ENCODE results near the gene TADA3.

TADA3 gene

DNA sequence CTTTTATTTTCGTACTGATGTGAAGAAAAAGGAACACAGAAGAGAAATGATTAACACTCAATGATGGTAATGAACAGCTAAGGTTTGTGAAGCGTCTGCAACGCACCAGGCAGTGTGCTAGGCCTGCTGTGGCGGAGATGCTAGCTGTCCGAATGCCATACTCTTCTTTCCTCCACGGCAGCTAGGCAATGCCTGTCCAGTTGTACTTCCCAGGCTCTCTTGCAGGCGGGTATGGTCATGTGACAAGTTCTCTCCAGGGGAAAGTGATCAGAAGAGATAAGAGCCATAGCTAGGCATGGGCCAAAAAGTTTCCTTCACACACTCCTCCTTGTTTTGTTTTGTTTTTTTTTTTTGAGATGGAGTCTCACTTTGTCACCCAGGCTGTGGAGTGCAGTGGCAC lies 6.7 kb downstream of the TADA3 start:
- TF ChIP-seq, protein P1, sequence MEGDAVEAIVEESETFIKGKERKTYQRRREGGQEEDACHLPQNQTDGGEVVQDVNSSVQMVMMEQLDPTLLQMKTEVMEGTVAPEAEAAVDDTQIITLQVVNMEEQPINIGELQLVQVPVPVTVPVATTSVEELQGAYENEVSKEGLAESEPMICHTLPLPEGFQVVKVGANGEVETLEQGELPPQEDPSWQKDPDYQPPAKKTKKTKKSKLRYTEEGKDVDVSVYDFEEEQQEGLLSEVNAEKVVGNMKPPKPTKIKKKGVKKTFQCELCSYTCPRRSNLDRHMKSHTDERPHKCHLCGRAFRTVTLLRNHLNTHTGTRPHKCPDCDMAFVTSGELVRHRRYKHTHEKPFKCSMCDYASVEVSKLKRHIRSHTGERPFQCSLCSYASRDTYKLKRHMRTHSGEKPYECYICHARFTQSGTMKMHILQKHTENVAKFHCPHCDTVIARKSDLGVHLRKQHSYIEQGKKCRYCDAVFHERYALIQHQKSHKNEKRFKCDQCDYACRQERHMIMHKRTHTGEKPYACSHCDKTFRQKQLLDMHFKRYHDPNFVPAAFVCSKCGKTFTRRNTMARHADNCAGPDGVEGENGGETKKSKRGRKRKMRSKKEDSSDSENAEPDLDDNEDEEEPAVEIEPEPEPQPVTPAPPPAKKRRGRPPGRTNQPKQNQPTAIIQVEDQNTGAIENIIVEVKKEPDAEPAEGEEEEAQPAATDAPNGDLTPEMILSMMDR (IDR thresholded peaks at IDR 0.05; ENCODE audit: control insufficient read depth, extremely low read depth, insufficient read depth), result no peak
- no peak for DNase-seq (ENCODE audit: low read depth)
- H3K4me3 ChIP-seq (ENCODE audit: low read depth, low read length), result no peak overlapping the region

DNA sequence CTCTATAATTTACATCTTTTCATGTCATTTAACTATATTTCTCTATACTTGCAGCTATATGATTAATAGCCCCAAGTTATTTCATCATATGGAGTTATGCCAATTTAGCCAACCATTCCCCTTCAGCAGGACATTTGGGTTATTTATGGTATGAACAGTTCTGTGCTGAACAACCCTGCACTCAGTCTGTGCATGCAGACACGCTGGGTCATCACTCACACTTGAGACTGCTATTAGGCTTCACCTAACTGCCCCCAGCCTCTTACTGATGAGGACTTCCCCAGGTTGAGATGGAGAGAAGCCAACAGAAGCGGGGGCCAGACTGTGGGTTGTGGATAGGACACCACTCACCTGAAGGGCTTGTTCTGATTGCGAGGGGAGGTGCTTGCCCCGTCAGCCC lies 7.3 kb downstream of the TADA3 start:
- H3K4me3 ChIP-seq (ENCODE audit: low read depth, low read length), result no peak overlapping the region
- DNase-seq (ENCODE audit: low read depth), result no peak
- TF ChIP-seq, protein P1 (IDR thresholded peaks at IDR 0.05; ENCODE audit: control insufficient read depth, extremely low read depth, insufficient read depth), result no peak

DNA sequence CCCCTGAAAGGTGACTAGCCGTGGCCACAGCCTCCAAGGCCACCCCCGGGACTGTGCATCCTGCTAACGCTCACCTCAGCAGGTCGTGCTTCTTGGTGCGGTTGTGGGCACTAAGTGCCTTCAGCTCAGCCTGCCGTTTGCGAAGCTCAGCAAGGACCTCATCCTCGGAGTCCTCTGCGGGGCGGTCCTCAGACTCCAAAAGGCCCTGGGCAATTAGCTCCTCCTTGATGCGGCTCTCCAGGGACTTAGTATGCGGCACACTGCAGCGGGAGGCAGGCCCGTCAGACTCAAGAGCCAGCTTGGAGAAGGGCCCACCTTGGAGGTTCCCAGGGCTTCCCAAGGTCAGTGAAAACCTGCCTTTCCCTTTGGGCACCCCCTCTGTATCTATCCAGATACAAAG lies 8.3 kb downstream of the TADA3 start:
- DNase-seq (ENCODE audit: low read depth), result no peak
- TF ChIP-seq, protein P1 (IDR thresholded peaks at IDR 0.05; ENCODE audit: control insufficient read depth, extremely low read depth, insufficient read depth), result no peak
- no peak overlapping the region for H3K4me3 ChIP-seq (ENCODE audit: low read depth, low read length)

DNA sequence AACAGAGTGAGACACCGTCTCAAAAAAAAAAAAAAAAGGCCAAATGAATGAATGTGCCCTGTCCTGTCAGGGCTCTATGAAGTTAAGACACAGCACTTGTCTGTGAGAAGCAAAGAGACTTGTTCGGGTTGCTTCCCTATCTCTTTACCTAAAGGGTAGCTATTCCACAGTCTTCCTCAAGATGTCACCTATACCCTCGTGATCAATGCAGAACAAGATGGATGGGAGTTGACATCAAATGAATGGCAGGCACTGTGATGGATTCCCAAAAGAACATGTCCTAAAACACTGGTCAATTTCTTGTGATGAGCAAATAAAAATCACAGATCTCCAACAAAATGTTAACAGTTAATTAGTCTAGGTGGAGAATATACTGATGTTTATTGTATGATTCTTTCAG lies 9.5 kb downstream of the TADA3 start:
- no peak for DNase-seq (ENCODE audit: low read depth)
- no peak overlapping the region for H3K4me3 ChIP-seq (ENCODE audit: low read depth, low read length)
- TF ChIP-seq, protein P1 (IDR thresholded peaks at IDR 0.05; ENCODE audit: control insufficient read depth, extremely low read depth, insufficient read depth), result peak; percentile 49

DNA sequence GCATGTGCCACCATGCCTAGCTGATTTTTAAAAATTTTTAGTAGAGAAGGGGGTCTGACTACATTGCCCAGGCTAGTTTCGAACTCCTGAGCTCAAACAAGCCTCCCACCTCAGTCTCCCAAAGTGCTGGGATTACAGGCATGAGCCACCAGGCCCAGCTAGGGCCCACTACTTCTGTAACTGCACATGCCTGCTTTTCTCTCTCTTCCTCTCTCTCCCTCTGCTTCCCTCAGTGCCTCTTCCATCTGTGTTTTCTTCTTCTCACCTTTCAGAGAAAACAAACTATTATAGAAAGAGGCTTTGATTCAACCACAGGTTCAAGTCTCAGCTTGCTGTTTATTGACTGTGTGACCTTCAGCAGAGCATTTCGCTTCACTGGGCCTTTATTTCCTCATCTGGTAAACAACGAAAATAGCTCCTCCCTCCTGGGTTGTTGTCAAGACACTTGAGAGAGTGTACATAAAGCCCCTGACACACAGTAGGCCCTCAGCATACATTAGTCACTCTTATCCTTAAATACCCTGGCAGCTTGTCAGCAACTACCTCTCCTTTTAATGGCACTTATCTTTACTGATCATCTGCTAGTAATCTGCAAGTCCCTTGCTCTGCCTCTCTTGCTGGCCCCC lies 10.2 kb downstream of the TADA3 start:
- TF ChIP-seq, protein P1 (IDR thresholded peaks at IDR 0.05; ENCODE audit: control insufficient read depth, extremely low read depth, insufficient read depth), result no peak
- H3K4me3 ChIP-seq (ENCODE audit: low read depth, low read length), result no peak overlapping the region
- DNase-seq (ENCODE audit: low read depth), result no peak

DNA sequence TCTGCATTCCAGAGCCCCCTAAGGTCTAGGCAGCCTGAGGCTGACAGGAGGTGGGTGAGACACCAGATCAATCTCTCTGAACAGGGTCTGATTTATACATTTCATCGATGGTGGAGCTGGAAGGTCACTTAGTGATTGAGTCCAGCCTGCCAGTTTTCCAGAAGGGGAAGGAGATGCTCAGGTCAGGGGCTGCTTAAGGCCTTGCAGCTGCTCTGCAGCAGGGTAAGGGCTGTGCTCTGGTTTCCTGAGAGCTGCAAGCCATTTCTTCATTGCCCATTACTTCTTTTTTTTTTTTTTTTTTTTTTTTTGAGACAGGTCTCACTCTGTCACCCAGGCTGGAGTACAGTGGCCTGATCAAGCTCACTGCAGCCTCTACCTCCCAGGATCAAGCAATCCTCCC lies 10.7 kb downstream of the TADA3 start:
- no peak for DNase-seq (ENCODE audit: low read depth)
- TF ChIP-seq, protein P1 (IDR thresholded peaks at IDR 0.05; ENCODE audit: control insufficient read depth, extremely low read depth, insufficient read depth), result no peak
- H3K4me3 ChIP-seq (ENCODE audit: low read depth, low read length), result no peak overlapping the region

DNA sequence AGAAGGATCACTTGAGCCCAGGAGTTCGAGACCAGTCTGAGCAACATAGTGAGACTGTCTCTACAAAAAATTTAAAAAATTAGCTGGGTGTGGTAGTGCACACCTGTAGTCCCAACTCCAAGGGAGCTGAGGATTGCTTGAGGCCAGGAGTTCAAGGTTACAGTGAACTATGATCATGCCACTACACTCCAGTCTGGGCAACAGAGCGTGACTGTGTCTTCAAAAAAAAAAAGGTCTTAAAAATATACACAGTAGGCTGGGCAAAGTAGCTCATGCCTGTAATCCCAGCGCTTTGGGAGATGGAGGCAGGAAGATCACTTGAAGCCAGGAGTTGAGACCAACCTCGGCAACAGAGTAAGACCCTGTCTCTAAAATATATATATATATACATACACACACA lies 11.4 kb downstream of the TADA3 start:
- TF ChIP-seq, protein P1 (IDR thresholded peaks at IDR 0.05; ENCODE audit: control insufficient read depth, extremely low read depth, insufficient read depth), result no peak
- DNase-seq (ENCODE audit: low read depth), result no peak
- no peak overlapping the region for H3K4me3 ChIP-seq (ENCODE audit: low read depth, low read length)

All from LNCaP clone FGC (cell line).